HG02973 (cell line): ENCODE data around the gene DYNC1I2.
A peak's percentile ranks its signal among the peaks of the same experiment; 100 is the strongest.

Experiments used
- ATAC-seq: cut with Tn5 transposase; IDR thresholded peaks from one replicate; pipeline ENCODE4 v1.9.1; 2021; ENCODE audit warnings: moderate library complexity; ENCODE audit not compliant: unreplicated experiment

The DYNC1I2 gene

DNA sequence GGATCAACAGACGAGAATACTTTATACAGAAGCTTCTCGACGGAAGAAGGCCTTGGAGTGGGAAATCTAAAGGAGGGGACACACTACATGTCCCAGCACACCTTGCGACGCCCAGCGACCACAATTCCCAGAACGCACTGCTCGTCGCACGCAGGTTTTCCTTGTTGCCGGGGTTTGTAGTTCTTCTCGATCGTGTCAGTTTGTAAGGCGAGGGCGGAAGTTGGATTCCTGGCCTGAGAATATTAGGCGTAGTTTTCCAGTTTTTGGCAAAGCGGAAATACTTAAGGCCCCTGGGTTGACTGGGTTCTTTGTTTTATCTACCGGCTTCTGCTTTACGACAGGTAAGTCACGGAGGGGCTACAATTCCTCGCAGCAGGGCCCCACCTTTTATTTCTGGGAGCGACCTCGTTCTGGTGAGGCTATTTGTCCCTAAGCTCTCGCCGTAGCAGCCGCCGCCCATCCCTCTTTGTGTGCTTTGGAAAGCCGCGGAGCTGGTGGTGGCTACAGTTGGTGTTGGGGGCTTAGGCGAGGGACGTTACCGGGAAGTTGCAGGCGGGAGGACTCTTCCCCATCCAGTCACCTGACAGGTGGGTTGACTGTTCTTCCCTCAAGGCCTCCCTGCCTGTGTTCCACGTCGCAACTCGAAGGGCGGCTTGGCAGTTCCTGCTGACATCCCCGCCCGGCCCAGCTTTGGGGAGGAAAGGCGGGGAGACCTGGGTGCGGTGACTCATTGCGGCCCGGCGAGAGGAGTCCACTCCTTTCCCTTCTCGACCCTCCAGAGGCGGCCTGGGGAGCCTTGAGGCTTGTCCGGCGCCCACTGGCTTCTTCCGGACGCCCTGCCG lies at the start of gene DYNC1I2:
DYNC1I2 (plus strand) TSS at position 183 of the 842 bp plus-strand sequence. CDS start 2,687 bp downstream, outside the sequence.
- ATAC-seq: peak; percentile 78

DNA sequence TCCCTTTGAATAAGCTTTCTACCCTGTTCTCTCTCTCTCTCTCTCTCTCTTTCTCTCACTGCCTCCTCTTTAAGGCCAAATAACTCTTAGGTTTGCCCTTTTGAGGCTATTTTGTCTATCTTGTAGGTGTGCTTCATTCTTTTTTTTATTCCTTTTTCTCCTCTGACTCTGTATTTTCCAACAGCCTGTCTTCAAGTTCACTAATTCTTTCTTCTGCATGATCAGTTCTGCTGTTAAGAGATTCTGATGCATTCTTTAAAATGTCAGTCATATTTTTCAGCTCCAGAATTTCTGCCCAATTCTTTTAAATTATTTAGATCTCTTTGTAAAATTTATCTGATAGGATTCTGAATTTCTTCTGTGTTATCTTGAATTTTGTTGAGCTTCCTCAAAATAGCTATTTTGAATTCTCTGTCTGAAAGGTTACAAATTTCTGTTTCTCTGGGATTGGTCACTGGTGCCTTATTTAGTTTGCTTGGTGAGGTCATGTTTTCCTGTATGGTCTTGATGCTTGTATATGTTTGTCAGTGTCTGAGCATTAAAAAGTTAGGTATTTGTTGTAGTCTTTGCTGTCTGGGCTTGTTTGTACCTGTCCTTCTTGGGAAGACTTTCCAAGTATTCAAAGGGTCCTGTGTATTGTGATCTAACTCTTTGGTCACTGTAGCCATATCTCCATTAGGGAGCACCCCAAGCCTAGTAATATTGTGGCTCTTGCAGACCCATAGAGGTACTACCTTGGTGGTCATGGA lies 35.4 kb upstream of the DYNC1I2 start:
- ATAC-seq: no peak

DNA sequence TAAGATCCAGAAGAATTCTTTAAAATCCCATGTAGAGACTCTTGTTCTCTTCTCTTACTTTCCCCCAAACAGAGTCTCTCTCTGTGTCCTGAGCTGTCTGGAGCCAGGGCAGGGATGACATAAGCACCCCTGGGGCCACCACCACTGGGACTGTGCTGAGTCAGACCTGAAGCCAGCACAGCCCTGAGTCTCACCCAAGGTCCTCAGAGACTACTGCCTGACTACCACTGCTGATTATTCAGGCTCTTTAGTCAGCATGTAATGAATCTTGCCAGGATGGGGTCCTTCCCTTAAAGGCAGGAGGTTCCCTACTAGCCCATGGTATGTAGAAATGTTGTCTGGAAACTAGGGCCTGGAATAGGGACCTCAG lies 34.9 kb upstream of the DYNC1I2 start:
- ATAC-seq: peak; percentile 88

DNA sequence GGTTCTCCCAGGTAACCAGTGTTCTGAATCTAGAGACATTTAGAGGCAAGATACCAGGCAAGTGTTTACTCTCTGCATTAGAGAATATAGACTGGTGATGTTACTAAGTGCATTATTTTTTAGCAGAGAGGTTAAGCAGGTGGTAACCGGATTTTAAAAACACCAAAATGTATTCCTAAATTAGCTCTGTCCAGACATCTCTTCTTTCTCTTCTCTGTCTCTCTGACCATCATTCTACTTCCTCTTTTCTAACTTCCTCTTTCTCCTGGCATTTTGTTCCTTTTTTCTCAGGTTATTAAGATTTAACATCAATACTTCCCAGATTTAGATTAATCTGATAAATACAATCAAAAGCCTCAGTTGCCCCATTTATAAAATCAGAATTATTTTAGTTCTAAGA lies 31.7 kb upstream of the DYNC1I2 start:
- ATAC-seq: no peak

DNA sequence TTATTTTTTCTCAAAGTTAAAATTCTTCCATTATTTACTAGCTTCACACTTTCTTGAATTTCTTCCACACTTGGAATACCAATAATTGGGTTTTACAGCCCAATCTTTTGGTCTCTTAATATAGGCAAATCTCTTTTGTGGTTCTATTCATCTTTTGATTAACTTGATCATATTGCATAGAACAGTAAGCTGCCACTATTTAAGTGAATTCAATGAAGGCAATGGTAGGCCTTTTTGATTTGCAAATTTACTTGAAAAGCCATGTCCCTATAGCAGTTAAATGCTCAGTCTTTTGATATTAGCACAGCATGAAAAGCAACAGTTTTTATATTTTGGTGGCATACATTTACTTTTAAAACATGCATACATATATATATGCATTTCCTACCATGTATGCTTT lies 20.2 kb upstream of the DYNC1I2 start:
- ATAC-seq: no peak

DNA sequence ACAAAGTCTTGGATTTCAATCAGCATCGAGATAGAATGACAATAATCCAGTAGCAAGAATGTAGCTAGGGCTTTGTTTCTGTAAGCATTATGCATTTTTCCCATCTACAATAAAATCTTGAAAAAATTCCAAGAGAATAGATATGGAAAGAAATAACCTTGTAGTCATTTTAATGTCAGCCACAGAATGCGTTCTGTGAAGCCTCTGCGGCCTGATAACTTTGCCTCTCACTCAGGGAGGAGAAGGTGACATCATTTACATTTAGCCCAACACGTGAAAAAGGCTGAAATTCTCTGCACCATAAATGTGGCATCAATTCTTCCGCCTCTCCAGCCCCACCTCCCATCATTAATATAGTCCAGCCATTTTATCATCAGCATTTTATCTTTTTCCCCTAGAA lies 19.1 kb upstream of the DYNC1I2 start:
- no peak for ATAC-seq

DNA sequence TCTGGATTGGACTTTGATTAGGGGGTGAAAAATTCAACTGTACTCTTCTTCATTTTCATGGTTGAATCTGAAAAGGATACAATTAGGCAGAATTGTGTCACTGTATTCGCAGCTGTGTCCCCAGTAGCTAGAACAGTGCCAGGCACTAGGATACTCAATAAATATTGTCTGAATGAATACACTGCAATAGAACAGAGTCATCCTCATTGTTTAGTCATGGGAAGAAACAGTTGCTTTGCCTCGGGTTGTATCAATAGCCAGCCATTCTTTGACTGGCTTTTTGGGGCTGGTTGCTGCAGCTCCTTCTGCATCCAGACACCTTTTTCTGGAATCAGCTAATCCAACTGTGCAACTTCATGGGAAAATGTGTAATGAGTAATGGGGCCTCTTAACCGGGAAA lies 18.1 kb upstream of the DYNC1I2 start:
- no peak for ATAC-seq

DNA sequence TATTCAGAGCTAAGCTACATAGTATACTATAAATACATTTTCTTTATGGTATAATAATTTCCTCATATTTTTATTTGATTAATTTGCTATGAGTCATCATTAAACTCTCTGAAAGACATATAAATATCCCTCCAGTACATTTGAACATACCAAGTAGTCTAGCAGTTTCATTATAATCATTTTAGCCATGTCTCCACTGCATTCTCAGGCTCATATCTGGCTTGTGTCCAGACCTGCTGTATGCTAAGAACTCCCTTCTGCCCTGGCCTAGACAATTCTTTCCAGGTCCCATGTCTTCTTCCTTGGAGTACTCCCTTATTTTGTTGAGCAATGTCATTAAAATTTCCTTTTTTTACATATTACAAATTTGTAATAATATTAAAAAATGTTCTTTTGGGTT lies 16.6 kb upstream of the DYNC1I2 start:
- no peak for ATAC-seq

DNA sequence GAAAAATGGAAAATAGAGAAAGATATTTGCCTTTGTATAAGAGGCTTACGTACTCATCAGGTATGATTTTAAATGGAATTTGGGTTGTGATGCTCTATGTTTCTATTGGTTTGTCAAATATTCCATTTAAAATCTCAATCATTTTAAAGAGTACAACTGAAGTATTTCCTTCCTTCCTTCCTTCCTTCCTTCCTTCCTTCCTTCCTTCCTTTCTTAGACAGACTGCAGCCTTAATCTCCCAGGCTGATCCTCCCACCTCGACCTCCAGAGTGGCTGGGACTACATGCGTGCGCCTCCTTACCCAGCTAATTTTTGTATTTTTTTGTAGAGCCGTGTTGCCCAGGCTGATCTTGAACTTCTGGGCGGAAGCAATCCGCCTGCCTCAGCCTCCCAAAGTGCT lies 15.4 kb upstream of the DYNC1I2 start:
- ATAC-seq: no peak

DNA sequence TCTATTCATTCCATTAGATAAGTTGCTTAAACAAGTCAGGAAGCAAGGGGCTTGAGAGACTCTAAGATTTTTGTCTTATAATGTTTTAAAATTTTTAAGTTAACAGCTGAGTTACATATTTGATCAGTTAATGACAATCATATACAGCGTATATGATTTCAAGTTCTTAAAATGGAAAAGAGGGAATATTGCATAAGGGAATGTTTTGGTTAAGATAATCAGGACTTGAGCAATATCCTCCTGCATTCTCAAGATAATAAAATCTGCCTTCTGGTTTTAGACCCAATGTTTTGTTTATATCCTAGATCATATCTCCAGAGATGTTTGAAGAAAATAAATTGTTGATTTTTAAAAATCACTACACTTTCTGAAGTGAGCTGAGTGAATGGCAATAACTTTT lies 13.4 kb upstream of the DYNC1I2 start:
- no peak for ATAC-seq

DNA sequence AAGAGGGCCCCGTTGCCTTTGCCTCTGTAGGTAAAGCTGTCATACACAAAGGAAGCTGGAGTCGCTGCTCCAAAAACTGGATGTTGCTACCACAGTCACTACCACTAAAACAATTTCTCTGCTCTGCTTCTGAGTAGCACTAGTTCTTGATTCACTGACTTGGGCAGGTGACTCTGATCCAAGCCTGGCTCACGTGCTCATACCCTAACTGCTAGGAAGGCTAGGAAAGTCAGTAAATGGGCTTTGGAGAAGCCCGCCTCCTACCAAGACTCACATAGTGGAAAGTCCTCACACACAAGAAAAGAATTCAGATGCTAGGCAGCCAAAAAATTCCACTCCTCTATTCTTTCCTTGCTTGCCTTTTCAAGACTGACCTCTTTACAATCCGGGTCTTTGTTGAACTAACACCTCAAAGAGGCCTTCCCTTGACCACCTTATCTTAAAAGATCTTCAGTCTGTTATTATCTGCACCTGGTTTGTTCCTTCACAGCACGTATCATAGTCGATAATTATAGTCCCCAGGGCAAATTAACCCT lies 11.4 kb upstream of the DYNC1I2 start:
- no peak for ATAC-seq

DNA sequence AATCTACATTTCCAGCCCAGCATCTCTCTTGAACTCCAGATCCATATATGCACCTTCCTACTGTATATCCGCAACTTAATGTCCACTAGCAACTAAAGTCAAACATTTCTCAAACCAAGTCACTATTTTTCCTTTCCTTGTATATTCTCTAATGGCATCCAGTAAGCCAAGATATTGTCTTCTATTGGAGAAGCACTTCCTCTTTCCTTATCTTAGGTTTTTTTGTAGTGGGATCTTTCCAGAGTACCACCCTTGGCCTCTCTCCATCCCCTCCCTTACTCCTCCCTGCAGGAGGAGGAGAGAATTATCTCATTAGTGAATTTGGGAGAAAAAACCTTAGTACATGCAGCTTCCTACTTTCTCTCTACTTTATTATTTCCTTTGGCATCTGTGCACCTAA lies 8.7 kb upstream of the DYNC1I2 start:
- ATAC-seq: no peak

DNA sequence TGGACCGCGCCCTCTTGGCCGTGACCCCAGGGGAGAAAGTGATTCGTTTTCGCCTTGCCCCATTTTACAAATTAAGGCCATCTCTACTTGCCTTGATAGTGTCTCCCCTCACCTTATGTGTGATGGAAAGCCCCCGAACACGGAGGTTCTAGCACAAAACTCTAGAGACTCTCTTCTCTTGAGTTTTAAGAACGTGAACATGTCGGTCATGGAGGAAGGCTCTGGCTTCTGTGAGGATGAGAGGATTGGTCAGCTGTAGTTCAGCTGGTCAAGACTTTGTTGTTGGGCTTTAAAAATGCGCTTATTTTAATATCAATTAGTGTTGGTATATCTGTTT lies 828 bp downstream of the DYNC1I2 start:
- ATAC-seq: no peak

DNA sequence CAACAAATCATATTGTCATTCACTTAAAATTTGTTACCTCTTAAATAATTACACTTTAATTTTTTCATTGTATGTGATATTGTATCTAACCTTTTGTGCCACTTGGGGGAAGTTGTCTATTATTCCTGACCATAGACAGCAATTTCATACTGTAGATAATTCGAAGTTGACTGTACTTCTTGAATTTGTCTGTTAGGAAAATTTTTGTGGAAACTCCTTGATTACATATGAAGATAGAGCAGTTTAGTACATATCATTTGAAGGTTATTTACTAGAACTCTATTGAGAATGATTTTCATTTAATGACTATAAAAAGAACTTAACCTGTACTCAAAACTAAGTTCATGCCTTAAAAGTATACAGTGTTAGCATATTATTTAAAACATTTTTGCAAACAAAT lies 5.1 kb downstream of the DYNC1I2 start:
- no peak for ATAC-seq

DNA sequence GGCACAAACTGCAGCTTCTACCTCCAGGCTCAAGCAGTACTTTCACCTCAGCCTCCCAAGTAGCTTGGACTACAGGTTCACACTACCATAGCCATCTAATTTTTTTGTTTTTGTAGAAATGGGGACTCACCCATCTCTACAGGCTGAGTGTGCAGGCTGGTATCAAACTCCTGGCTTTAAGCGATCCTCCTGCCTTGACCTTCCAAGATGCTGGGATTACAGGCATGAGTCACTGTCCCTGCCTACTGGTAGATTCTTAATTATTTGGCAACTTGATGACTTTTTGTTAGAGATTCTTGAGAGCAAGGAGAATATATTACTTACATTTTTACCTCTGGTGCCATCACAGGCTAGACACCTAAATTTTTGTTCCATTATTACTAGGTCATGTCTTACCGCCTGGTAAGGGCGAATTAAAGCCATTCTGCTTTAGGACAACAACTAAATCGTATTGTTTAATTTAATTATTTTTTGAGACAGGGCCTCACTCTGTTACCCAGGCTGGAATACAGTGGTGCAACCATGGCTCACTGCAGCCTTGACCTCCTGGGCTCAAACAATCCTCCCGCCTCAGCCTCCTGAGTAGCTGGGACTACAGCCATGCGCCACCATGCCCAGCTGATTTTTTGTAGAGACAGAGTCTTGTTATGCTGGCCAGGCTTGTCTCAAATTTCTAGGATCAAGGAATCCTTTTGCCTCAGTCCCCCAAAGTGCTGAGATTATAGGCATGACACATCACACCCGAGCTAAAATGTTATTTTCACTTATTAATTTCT lies 15.7 kb downstream of the DYNC1I2 start:
- no peak for ATAC-seq

DNA sequence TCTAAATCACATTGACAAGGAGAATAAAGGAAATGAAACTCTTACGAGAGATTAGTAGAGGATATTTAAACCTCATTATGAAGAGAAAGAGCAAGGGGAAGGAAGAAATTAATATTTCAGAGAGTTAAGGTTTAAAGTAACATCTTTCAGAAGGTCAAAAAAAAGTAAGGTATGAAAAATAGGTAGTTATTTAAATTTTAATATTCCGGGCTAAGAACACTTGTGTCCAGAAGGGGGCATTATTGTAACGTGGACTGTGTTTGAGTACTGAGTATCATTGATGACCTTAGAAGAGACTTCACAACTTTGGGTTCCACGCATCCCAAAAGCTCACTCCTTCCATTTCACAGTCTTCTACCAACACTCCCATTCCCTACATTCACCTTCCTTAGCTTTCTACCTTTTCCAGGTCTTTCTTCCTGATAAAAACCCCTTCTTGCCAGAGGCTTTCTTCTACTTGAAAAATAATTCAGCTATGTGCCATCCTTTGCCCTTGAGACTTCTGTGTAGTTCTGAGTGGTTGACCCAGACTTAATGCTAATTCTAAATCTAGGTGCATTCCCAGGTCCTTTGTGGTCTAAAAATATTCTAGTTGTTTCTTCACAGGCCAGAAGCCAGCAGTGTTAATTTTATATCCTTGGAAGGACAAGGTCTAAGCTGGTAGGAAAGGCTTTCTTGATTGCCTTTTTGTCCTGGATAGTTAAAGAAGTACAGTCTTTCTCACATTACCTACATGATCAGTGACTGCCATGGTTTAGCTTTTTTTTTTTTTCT lies 16.5 kb downstream of the DYNC1I2 start:
- no peak for ATAC-seq

DNA sequence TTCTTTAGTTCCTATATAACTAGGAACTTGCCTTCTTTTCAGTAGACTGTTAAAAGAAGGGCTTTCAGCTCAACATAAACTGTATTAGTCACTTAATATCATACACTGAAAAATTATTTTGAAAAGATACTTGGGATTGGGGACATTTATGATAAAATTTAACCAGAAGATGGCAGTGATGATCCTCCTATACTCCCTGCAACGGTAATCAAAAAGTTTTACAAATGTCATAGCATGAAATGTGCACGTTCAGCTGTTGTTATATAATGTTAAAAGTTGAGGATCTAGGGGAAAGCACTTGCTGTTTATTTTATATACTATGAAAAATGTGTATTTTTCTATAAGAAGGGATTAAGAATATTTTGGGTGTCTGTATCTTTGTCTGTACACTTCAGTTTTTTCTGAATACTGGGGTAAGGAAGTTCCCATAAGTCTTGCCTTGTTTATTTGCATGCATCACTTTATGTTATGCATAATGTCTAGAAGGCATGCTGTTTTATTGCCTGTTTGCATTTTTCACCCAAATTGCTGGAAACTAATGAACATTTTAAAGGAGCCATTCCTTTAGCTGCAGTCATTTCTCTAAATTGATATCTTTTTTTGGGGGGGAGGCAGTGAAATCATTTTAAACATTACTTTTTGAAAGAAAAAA lies 19.0 kb downstream of the DYNC1I2 start:
- ATAC-seq: no peak

DNA sequence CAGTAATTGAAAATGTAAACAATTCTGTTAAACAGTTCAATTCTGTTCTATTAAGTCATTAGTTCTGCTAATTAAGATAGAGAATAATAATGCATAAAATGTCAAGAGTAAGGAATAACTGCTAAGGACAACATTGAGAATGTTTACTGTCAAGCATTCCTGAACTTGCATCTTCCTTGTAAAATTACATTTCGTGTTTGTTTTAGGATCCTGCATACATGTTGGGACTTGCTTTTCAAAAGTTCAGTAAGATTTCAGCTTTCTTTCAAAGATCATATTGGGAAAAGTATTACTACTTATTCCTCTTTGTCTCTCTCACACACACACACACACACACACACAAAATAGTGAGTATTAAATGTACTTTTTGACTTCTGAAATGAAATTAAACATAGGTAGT lies 20.5 kb downstream of the DYNC1I2 start:
- no peak for ATAC-seq

DNA sequence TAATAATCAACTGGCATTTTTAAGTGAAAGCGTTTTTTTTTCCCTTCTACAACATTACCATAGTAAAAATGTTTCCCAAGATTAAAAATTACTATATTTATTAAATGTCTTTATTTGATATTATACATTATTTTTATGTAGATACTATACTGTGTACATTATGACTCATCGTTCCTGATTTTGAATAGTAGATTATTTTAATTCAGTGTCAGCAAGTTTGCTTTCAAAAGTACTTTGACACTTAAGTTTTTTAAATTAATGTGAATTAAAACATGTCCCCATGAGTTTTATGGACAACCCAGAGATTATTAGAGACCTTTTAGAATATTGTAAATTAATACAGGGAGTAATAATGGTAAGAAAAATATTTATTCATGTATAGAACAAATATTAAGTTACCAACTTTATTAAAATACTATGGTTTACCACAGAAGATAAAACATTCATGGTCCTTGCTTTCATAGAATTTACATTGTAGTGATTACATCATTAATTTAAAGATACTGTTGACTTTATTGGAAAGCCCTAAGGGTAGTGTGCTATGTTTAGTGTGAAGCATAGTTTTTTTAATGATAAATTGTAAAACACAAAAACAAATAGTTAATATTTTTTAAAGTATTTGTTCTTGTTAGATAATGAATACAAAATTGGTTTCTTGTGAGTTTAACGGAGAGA lies 21.9 kb downstream of the DYNC1I2 start:
- no peak for ATAC-seq

DNA sequence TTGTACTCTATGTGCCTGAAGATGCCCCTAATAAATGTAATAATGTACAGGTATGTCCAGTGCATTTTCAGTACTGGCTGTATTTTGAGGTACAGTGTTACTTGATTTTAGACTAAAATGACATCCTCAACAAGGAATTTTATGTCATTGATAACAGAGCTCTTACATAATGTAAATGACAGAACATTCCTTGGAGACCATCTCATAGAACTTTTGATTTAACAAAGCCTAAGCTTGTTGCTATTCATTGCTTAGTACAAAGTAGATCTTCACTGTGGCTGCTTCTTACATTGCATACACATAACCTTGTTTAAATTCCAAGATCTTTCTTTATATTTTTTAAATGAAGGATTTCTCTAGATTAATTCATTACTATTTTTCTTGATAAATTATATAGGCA lies 24.1 kb downstream of the DYNC1I2 start:
- no peak for ATAC-seq
